ENCODE measurements around the gene SUPT4H1. TPM values are rescaled to one million over a fixed set of nuclear protein-coding genes. Genes with fewer than 3 reads are reported as not detected.

SUPT4H1 gene
- total and polyA plus RNA-seq, 9 of the 15 experiments (the other 6 are each of a cell fraction or from before 2014, with no cell fraction given) = 62.1 to 320 (median 117) TPM

DNA sequence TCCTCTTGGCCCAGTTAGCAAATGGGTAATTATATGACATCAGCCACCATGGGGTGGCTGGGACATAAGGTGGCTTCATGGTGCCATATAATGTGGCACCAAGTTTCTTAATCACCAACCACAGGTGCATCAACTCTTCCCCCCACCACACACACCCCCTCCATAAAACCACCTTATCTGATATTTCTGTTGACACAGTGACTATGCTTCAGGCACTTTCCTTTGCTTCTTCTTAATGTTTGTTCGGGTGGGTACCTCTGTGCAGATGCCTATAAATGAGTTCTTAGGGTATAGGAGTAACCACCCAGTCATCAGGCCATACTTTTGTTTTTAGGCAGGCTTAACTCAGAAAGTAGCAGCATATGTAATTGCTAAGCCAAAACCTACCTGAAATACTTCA, 35.8 kb upstream of the SUPT4H1 start:
- intact Hi-C loops (cut with micrococcal nuclease) = loop anchor here (1.0 kb wide), 1 partner anchor 29 kb away; the partner anchor contains the start of gene RNF43
- H3K79me2 ChIP-seq (ENCODE audit: control insufficient read depth, insufficient read depth, low read length) = no peaks in the 10 kb centered on the region; the same call in 2 of the 3 replicates
- H4K20me1 ChIP-seq (replicated peaks; ENCODE audit: control insufficient read depth, insufficient read depth, low read length) = no peaks in the 10 kb centered on the region
- 6% methylated on average over 1 of the region's 1 CpG for WGBS (ENCODE audit: insufficient coverage, low coverage, missing lambda C conversion rate)
- H3K36me3 ChIP-seq (ENCODE audit: control insufficient read depth, insufficient read depth, low read length) = no peaks in the 10 kb centered on the region
- in situ Hi-C loops (cut with MboI) = no loop called here
- FAIRE-seq = no peak
- no peaks in the 10 kb centered on the region for H3K27me3 ChIP-seq (ENCODE audit: control insufficient read depth in 2 of 2, insufficient read depth in 2 of 2, low read length in 2 of 2)
- peak overlapping the region; percentile 63 for H3K4me2 ChIP-seq (ENCODE audit: insufficient read depth, low read length)
- BruUV-seq (replicated peaks) = no TSS peak
- H3K27ac ChIP-seq (ENCODE audit: extremely low read depth, low read depth, low read length) = peak overlapping the region; percentile 64
- peak in 1 of 4 experiments; percentile 45 for DNase-seq (ENCODE audit: extremely low read depth in 1 of 4, low spot score in 3 of 4)
- CTCF ChIA-PET (ENCODE audit: low intra/inter-chr PET ratio) = no interaction called here
- peak overlapping the region in 1 of 2 experiments; percentile 17; a peak in 1 of 4 replicates for H3K9ac ChIP-seq (ENCODE audit: insufficient read depth in 1 of 2, low read depth in 2 of 2, low read length in 2 of 2)
- POLR2A ChIA-PET = interaction anchor here (4.7 kb wide), 1 partner anchor 8 kb away, joined by 34 read pairs; no protein-coding TSS in a partner anchor
- peak overlapping the region; percentile 38 for H2AFZ ChIP-seq (ENCODE audit: low read depth, low read length)
- H3K9me1 ChIP-seq (ENCODE audit: control insufficient read depth, insufficient read depth, low read length) = no peaks in the 10 kb centered on the region
- no peaks in the 10 kb centered on the region; the same call in 1 of the 2 replicates for H3K9me3 ChIP-seq (replicated peaks; ENCODE audit: control insufficient read depth, insufficient read depth, low read depth, low read length)
- H3K4me1 ChIP-seq (replicated peaks in 1 of 2; ENCODE audit: control insufficient read depth in 2 of 2, insufficient read depth in 2 of 2, low read length in 2 of 2) = peaks cover 26 to 60% of the 10 kb centered on the region in 2 experiments
- no peak overlapping the region for H3K4me3 ChIP-seq
- peak; percentile 48 for ATAC-seq
- TF ChIP-seq SREBF1 (IDR thresholded peaks at IDR 0.05; ENCODE audit: borderline replicate concordance, low read depth, low read length) = no peak
- TF ChIP-seq RBM22 (IDR thresholded peaks at IDR 0.05; ENCODE audit: low read depth, low read length, poor library complexity, severe bottlenecking) = no peak
- peak in 1 of 2 experiments; percentile 68; a peak in 2 of 4 replicates for TF ChIP-seq RCOR1 (IDR thresholded peaks at IDR 0.05; ENCODE audit: borderline replicate concordance in 1 of 2, low read depth in 2 of 2, low read length in 2 of 2)
- TF ChIP-seq ZNF766 (CRISPR knock-in tag; conservative IDR thresholded peaks at IDR 0.05) = peak; percentile 62; the same call in 1 of the 2 replicates
- TF ChIP-seq ZNF232 (CRISPR knock-in tag; IDR thresholded peaks at IDR 0.05) = no peak
- peak; percentile 73; the same call in 1 of the 2 replicates for TF ChIP-seq JUND (IDR thresholded peaks at IDR 0.05; ENCODE audit: borderline replicate concordance, low read depth, low read length)
- TF ChIP-seq JUND (tag; IDR thresholded peaks at IDR 0.05; ENCODE audit: borderline replicate concordance, low read depth, low read length) = peak; percentile 65; the same call in 1 of the 3 replicates
- TF ChIP-seq ID3 (CRISPR knock-in tag; IDR thresholded peaks at IDR 0.05) = no peak
- no peak for TF ChIP-seq ID3 (tag; IDR thresholded peaks at IDR 0.05)
- TF ChIP-seq ZKSCAN8 (CRISPR knock-in tag; IDR thresholded peaks at IDR 0.05) = no peak
- TF ChIP-seq GABPB1 (CRISPR knock-in tag; IDR thresholded peaks at IDR 0.05) = no peak
- no peak for TF ChIP-seq HNRNPH1 (optimal IDR thresholded peaks at IDR 0.05; ENCODE audit: low read depth, low read length)
- TF ChIP-seq, protein P1, sequence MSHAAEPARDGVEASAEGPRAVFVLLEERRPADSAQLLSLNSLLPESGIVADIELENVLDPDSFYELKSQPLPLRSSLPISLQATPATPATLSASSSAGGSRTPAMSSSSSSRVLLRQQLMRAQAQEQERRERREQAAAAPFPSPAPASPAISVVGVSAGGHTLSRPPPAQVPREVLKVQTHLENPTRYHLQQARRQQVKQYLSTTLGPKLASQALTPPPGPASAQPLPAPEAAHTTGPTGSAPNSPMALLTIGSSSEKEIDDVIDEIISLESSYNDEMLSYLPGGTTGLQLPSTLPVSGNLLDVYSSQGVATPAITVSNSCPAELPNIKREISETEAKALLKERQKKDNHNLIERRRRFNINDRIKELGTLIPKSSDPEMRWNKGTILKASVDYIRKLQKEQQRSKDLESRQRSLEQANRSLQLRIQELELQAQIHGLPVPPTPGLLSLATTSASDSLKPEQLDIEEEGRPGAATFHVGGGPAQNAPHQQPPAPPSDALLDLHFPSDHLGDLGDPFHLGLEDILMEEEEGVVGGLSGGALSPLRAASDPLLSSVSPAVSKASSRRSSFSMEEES (CRISPR knock-in tag; IDR thresholded peaks at IDR 0.05) = no peak
- TF ChIP-seq OTX1 (CRISPR knock-in tag; IDR thresholded peaks at IDR 0.05) = no peak
- TF ChIP-seq GTF2E2 (tag; IDR thresholded peaks at IDR 0.05) = no peak
- TF ChIP-seq, protein P2, sequence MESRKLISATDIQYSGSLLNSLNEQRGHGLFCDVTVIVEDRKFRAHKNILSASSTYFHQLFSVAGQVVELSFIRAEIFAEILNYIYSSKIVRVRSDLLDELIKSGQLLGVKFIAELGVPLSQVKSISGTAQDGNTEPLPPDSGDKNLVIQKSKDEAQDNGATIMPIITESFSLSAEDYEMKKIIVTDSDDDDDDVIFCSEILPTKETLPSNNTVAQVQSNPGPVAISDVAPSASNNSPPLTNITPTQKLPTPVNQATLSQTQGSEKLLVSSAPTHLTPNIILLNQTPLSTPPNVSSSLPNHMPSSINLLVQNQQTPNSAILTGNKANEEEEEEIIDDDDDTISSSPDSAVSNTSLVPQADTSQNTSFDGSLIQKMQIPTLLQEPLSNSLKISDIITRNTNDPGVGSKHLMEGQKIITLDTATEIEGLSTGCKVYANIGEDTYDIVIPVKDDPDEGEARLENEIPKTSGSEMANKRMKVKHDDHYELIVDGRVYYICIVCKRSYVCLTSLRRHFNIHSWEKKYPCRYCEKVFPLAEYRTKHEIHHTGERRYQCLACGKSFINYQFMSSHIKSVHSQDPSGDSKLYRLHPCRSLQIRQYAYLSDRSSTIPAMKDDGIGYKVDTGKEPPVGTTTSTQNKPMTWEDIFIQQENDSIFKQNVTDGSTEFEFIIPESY (CRISPR knock-in tag; IDR thresholded peaks at IDR 0.05) = no peak
- TF ChIP-seq CREM (IDR thresholded peaks at IDR 0.05; ENCODE audit: low read depth) = 0 out of 2 replicates have a peak, but pooled peaks have one; percentile 24
- TF ChIP-seq TARDBP (IDR thresholded peaks at IDR 0.05) = no peak
- TF ChIP-seq MTA2 (IDR thresholded peaks at IDR 0.05; ENCODE audit: low read depth) = peak; percentile 59
- 0 out of 2 replicates have a peak, but pooled peaks have one; percentile 35 for TF ChIP-seq CBFA2T2 (conservative IDR thresholded peaks at IDR 0.05)
